ENCODE results near the gene IFNA10.
"Not testable (repeated sequence)": the region's sequence is repeated elsewhere in the genome, so short reads cannot be mapped to it uniquely, and the experiment has no call there.

Gene IFNA10

GRCh38 chr9:21194867-21195776 is 11.8 kb downstream of the IFNA10 start:
- peak; percentile 92 for FAIRE-seq
- DNase-seq (ENCODE audit: extremely low spot score, insufficient read length, low read depth): not testable (repeated sequence)

GRCh38 chr9:21187487-21187886 is 19.5 kb downstream of the IFNA10 start, which contains the start of gene IFNA4:
Gene IFNA4, minus strand, starts transcription at chr9:21187587. Its CDS starts 56 bp downstream, at chr9:21187531.
- not testable (repeated sequence) for DNase-seq (ENCODE audit: extremely low spot score, insufficient read length, low read depth); FAIRE-seq

- DNase-seq (ENCODE audit: extremely low spot score, insufficient read length, low read depth): not testable (repeated sequence)
- FAIRE-seq: peak; percentile 73
Observed at GRCh38 chr9:21182810-21183736, 23.9 kb downstream of the IFNA10 start.

GRCh38 chr9:21174671-21175070 is 32.3 kb downstream of the IFNA10 start:
- no peak for DNase-seq (ENCODE audit: extremely low spot score, insufficient read length, low read depth)
- FAIRE-seq: no peak

- FAIRE-seq: no peak
Observed at GRCh38 chr9:21172156-21172555, 34.8 kb downstream of the IFNA10 start.

GRCh38 chr9:21171351-21171750 is 35.6 kb downstream of the IFNA10 start:
- DNase-seq (ENCODE audit: extremely low spot score, insufficient read length, low read depth) (no peak), FAIRE-seq (no peak)

More at GRCh38 chr9:21172156-21172555, 34.8 kb downstream of the IFNA10 start:
- no peak for DNase-seq (ENCODE audit: extremely low spot score, insufficient read length, low read depth)

- FAIRE-seq; DNase-seq (ENCODE audit: extremely low spot score, insufficient read length, low read depth): not testable (repeated sequence)
Observed at GRCh38 chr9:21166560-21166959, 40.4 kb downstream of the IFNA10 start, which contains the start of gene IFNA21. Gene IFNA21, minus strand, starts transcription at chr9:21166660. Its CDS starts 48 bp downstream, at chr9:21166612.

GRCh38 chr9:21165516-21165915 is 41.4 kb downstream of the IFNA10 start:
- no peak for FAIRE-seq
- no peak for DNase-seq (ENCODE audit: extremely low spot score, insufficient read length, low read depth)

- peak; percentile 89 for FAIRE-seq
Observed at GRCh38 chr9:21160178-21160577, 46.8 kb downstream of the IFNA10 start.

More at GRCh38 chr9:21160178-21160577, 46.8 kb downstream of the IFNA10 start:
- DNase-seq (ENCODE audit: extremely low spot score, insufficient read length, low read depth): no peak
